Mammary epithelial cell (primary cell): Measurements from ENCODE around the gene ASMT.

Experiments
- CTCF ChIP-seq, 2 donors: IDR thresholded peaks in 1 of 2; conservative IDR thresholded peaks in 1 of 2; 2 replicates each; pipeline ENCODE4 v1.5.1; 2011 to 2012; ENCODE audit warnings: inconsistent platforms in 2 of 2, low read length in 2 of 2, mild to moderate bottlenecking in 2 of 2, control low read depth in 1 of 2, low read depth in 1 of 2; ENCODE audit not compliant: insufficient read depth in 1 of 2; ENCODE audit errors: extremely low read depth in 1 of 2
- EZH2 ChIP-seq: IDR thresholded peaks from 2 replicates; pipeline ENCODE4 v1.6.1; 2012; ENCODE audit warnings: low read length, inconsistent platforms, borderline replicate concordance

- TF ChIP-seq CTCF (conservative IDR thresholded peaks at IDR 0.05 in 1 of 2, IDR thresholded peaks at IDR 0.05 in 1 of 2; ENCODE audit: extremely low read depth in 1 of 2, insufficient read depth in 1 of 2, low read depth in 1 of 2, low read length in 2 of 2), result no peak
- TF ChIP-seq EZH2, result no peak
These were observed 31.1 kb downstream of the ASMT start for GRCh38 chrX:1646009-1646408.
